AG09309 (cell line): ENCODE data around the gene AWAT2.
A peak's percentile ranks its signal among the peaks of the same experiment; 100 is the strongest.

Experiments
- DNase-seq: peaks from one replicate; pipeline ENCODE4 v3.0.0-alpha.2; 2010; ENCODE audit warnings: low read depth
- H3K4me3 ChIP-seq: 2 replicates; pipeline ENCODE4 v1.5.1; 2011; ENCODE audit warnings: mild to moderate bottlenecking, low read depth, low read length, moderate library complexity; ENCODE audit not compliant: control insufficient read depth
- TF ChIP-seq, protein P1 (sequence below): IDR thresholded peaks from 2 replicates; pipeline ENCODE4 v1.5.1; 2011; ENCODE audit warnings: mild to moderate bottlenecking, low read depth, low read length, inconsistent platforms; ENCODE audit not compliant: insufficient read depth, control insufficient read depth; ENCODE audit errors: missing control alignments

Gene AWAT2, protein sequence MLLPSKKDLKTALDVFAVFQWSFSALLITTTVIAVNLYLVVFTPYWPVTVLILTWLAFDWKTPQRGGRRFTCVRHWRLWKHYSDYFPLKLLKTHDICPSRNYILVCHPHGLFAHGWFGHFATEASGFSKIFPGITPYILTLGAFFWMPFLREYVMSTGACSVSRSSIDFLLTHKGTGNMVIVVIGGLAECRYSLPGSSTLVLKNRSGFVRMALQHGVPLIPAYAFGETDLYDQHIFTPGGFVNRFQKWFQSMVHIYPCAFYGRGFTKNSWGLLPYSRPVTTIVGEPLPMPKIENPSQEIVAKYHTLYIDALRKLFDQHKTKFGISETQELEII

DNA sequence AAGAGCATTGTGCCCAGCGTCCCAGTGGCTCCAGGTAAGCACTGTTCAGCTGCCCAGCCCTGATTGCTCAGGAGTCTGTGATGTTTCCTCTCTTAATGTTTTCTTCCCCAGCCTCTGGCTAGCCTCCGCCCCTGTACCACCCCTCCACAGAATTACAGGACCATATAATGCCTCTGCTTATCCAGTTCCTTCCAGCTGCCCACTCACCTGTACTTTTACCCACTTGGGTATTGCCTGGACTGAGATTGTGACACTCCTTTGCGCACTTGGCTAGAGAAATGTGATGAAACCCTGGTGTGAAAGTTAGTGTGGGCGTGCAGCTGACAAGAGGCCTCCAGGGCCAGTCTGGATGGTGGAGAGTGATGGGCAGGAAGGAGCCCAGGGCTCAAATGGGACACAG, at the start of gene AWAT2:
Gene AWAT2 (minus strand): TSS at position 14 of the 400 bp plus-strand sequence. CDS start 6 bp downstream, at position 8.
- no peak within 1 kb of the TSS for H3K4me3 ChIP-seq
- no peak for DNase-seq
- TF ChIP-seq, protein P1, sequence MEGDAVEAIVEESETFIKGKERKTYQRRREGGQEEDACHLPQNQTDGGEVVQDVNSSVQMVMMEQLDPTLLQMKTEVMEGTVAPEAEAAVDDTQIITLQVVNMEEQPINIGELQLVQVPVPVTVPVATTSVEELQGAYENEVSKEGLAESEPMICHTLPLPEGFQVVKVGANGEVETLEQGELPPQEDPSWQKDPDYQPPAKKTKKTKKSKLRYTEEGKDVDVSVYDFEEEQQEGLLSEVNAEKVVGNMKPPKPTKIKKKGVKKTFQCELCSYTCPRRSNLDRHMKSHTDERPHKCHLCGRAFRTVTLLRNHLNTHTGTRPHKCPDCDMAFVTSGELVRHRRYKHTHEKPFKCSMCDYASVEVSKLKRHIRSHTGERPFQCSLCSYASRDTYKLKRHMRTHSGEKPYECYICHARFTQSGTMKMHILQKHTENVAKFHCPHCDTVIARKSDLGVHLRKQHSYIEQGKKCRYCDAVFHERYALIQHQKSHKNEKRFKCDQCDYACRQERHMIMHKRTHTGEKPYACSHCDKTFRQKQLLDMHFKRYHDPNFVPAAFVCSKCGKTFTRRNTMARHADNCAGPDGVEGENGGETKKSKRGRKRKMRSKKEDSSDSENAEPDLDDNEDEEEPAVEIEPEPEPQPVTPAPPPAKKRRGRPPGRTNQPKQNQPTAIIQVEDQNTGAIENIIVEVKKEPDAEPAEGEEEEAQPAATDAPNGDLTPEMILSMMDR: no peak

DNA sequence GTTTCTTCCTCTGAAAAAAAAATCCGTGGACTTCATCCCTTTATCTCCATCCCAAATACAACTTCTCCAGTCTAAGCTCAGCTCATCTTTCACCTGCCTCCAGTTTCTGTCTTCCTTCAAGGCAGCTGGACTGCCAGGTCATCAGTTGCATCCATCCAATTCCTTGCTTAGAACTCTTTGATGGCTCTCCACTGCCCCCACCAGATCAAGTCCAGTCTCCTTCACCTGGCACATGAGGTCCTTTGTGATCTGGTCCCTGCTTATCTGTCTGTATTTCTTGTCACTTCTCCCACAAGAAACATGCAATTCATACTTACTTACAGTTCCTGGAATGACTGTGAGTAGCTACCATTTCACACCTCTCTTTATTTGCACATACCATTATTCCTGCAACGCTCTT, 46.3 kb upstream of the AWAT2 start:
- TF ChIP-seq, protein P1: peak; percentile 20
- DNase-seq: no peak
- H3K4me3 ChIP-seq: no peak overlapping the region

DNA sequence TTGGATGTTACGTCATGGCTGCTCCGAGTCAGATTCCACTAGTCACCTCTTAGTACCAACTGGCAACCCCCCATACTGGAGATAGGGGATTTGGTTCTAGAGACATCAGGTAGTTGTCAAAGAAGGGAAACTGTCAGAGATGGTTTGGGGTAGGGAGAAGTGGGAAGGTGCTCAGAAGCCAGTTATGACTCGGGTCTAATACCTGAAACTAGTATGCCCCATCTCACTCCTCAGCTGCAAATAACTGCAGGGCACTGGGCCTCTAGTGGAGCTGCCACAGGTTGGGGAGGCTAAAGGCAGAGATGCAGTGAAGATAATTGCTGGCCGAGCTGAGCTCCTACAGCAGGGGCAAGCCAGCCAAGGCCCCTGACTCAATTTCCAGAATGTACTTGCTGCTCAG, 42.5 kb upstream of the AWAT2 start:
- H3K4me3 ChIP-seq: no peak overlapping the region
- DNase-seq: no peak
- TF ChIP-seq, protein P1: no peak

DNA sequence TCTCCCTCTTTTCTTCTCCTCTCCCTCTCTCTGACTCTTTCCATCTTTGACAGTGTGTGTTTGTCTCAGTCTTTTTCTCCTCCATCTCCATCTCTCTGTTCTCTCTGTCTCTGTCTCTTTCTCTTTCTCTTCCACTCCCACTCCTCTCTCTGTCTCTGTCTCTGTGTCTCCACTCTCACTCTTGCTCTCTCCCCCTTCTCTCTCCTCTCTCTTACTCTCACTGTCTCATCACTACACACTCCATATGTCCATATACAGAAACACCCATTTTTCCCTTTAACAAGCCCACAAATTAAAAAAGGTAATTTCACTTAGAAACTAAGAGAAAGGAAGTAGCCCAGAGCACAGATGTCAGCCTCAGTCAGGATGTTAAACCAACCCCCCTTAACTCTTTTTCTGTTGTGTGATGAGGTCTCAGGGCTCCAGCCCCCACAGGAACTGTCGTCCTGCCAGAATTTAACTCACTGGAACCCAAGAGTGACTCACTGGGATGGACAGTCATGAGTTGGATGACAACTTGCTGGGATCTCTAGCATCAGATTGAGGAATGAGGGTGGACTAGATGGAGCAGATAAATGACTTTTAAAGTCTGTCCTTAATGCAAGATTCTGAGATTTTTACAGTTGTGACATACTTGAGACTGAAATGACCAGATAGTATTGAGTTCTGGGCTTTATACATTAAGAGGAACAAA, 40.0 kb upstream of the AWAT2 start:
- no peak for DNase-seq
- TF ChIP-seq, protein P1: no peak
- H3K4me3 ChIP-seq: no peak overlapping the region

DNA sequence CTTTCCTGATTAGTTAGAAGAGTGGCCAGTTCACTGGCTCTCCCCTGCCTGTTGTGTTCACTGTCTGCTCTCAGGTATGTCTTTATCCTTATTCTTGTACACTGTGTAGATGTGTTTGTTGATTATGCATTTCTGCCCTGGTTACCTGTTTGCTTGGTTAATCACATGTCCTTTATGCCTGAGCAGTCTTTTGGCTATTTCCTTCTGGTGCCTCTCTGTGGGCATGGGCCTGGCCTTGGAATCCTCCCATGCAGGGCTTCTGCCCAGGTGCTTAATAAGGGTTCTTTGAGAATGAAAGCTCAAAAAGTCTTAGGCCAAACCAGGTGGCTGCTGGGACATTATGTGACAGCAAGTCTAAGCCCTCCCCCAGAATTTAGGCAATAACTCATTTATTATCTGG, 39.0 kb upstream of the AWAT2 start:
- no peak for DNase-seq
- TF ChIP-seq, protein P1: no peak
- H3K4me3 ChIP-seq: no peak overlapping the region

DNA sequence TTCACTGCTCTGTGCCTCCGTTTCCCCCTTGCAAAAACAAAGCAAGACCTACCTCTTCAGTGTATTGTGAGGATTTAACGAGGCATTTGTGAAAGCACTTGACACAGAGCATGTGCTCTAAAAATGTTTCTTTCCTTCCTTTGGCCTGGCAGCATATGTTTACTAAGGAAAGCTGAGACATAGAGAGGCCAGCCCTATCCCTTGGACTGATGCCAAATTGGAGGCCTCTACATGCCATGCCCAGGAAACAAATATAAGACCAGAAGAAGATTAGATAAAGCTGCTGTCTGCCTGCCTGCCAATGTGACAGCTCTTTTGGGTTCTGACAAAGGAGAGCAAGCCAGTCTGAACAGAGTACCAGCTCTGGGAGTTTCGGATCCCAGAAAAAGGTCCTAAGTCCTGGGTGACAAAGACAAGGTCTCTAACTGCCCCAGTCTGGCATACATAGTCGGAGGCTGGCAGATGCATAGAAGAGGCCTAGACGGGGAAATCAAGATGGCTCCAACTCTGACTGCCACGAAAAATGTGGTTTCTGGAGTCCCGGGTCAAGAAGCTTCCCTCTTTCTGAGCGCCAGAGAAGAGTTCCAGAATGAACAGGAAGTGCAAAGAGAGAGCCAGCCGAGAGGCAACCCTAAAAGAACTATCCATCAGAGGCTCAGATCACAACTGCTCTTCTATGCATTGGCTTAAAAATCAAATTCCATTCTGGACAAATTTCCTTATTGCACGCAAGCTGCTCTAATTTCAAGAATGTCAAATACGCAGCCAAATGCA, 38.3 kb upstream of the AWAT2 start:
- TF ChIP-seq, protein P1: no peak
- no peak overlapping the region for H3K4me3 ChIP-seq
- DNase-seq: no peak
